Upper lobe of right lung (tissue), 1 donor: ENCODE measurements around the gene KIF6. TPM values are rescaled to one million over a fixed set of nuclear protein-coding genes. Genes with fewer than 3 reads are reported as not detected.

ENCODE experiments used
- ATAC-seq: fragments of 200-7000 bp; cut with Tn5 transposase; one replicate; pipeline ENCODE4 v1.9.1; 2020; ENCODE audit warnings: mild to moderate bottlenecking, moderate library complexity
- DNase-seq: peaks from one replicate; pipeline ENCODE4 v3.0.0-alpha.2; 2020
- H3K27ac ChIP-seq: fragments of 200-600 bp; one replicate; pipeline ENCODE4 v1.8.0; 2022
- H3K27me3 ChIP-seq: fragments of 200-600 bp; one replicate; pipeline ENCODE4 v1.8.0; 2022; ENCODE audit warnings: mild to moderate bottlenecking
- H3K36me3 ChIP-seq: fragments of 200-600 bp; one replicate; pipeline ENCODE4 v1.8.0; 2022
- H3K4me1 ChIP-seq: fragments of 200-600 bp; one replicate; pipeline ENCODE4 v1.8.0; 2022
- H3K4me3 ChIP-seq: fragments of 200-600 bp; one replicate; pipeline ENCODE4 v1.8.0; 2022; ENCODE audit warnings: mild to moderate bottlenecking
- H3K9me3 ChIP-seq: fragments of 200-600 bp; one replicate; pipeline ENCODE4 v1.8.0; 2022
- intact Hi-C: fragments of 100-400 bp; cut with DNase I; formaldehyde crosslinking; loops from one replicate; pipeline ENCODE4 v1.11.0; 2022
- total RNA-seq: library from RNA; stranded (reverse); fragmentation: NEBNext Ultra II Directional; extraction: Animal tissue kit (Norgen Biotek cat#: 25700); gene quantifications from one replicate; pipeline ENCODE4 v1.2.1, GENCODE V29; 2021
- TF ChIP-seq, protein P1 (sequence below): fragments of 200-600 bp; IDR thresholded peaks from one replicate; pipeline ENCODE4 v1.8.0; 2022; ENCODE audit warnings: antibody characterized with exemption
- donor health status: DM: no; HTN: yes; CAD: no; lungs with severe emphysema.

The KIF6 gene
- total RNA-seq, 1 donor from 2014 or later: 0.49 TPM

DNA sequence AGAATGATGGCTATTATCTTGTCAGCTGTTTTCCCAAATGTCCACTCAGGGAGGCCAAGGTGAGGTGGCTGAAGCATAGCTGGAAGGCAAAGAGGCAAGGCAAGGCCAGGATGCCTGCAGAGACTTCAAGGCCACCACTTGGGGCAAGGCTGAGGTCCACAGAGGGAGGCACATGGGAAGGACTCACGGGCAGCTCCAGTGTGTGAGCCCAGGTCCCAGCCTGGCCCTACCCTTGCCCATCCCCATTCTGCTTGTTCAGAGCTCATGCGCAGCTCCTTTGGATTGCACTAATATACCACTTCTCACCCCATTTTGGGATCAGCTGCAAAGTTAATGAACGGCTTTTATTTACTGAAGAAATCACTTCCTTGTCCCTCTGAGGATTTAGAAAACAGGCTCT is 291.6 kb downstream of the KIF6 start:
- ATAC-seq: no peak
- Histone ChIP-seq H3K27ac (no peak overlapping the region), H3K4me1 (peaks cover 11% of the 10 kb centered on the region), H3K27me3 (no peaks in the 10 kb centered on the region), H3K9me3 (no peaks in the 10 kb centered on the region), H3K36me3 (no peaks in the 10 kb centered on the region), H3K4me3 (no peak overlapping the region)
- no peak for DNase-seq
- intact Hi-C loops: no loop called here
- TF ChIP-seq, protein P1, sequence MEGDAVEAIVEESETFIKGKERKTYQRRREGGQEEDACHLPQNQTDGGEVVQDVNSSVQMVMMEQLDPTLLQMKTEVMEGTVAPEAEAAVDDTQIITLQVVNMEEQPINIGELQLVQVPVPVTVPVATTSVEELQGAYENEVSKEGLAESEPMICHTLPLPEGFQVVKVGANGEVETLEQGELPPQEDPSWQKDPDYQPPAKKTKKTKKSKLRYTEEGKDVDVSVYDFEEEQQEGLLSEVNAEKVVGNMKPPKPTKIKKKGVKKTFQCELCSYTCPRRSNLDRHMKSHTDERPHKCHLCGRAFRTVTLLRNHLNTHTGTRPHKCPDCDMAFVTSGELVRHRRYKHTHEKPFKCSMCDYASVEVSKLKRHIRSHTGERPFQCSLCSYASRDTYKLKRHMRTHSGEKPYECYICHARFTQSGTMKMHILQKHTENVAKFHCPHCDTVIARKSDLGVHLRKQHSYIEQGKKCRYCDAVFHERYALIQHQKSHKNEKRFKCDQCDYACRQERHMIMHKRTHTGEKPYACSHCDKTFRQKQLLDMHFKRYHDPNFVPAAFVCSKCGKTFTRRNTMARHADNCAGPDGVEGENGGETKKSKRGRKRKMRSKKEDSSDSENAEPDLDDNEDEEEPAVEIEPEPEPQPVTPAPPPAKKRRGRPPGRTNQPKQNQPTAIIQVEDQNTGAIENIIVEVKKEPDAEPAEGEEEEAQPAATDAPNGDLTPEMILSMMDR: no peak

DNA sequence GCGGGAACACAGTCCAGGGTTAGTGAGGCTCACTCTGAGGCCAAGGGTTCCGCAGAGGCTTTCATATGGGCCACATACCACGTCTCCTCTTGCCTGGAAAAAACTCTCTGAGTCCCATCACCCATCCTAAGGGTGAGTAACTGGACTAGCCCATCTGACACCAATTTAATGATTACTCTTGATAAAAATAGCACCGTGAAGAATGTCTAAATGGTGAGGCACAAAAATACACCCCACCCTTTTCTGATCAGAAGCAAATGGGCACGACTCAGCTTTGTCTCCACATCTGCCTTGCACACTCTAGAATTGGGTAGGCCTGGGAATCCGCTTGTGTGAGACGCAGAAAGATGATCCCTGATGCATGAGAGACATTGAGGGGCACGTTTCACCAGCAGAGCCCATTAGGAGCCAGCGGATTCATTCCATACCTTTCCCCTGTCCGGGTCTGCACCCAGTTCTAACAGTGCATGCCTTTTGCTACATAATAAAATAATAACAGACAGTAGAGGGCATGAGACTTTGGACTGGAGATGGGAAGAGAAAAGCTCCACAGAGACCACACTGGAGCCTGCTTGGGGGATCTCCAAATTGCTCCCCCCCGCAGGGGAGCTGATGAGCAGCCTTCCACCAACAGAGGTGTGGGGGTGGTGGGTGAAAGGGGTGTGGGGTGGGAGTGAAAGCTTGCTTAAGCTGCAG is 292.7 kb downstream of the KIF6 start:
- no peak overlapping the region for H3K27ac ChIP-seq
- H3K27me3 ChIP-seq: no peaks in the 10 kb centered on the region
- intact Hi-C loops: no loop called here

DNA sequence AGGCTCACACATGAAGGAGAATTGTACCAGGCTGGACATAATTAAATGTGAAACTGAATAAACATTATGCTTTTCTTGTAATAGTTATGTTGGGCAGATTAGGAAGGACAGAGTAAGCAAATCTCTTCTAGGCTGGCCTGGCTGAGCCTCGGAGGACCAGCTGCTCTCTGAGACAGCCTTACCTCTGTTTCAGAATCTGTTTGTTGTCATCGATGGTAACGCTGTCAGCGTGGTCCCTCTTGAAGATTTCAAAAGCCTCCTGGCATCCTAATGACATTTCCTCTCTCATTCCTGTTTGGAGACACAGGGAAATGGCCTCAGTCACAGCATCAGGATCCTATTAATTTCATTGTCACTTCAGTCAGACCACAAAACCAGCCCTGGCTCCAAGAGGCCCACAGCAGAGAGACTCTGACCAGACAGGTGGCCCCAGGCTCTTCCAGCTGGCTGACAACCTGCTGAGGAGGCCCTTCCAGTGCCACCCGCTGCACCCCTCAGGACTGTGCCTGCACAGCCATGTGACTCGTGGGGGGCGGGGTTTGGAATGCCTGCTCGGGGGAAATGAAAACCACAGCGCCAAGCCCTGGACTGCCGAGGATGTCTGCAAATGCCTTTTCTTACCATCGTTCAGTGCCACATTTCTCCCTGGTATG is 294.2 kb downstream of the KIF6 start:
- no peak overlapping the region for H3K4me3 ChIP-seq
- peaks cover 11% of the 10 kb centered on the region for H3K4me1 ChIP-seq
- no peaks in the 10 kb centered on the region for H3K9me3 ChIP-seq
- peak overlapping the region; percentile 34 for H3K27ac ChIP-seq
- no peaks in the 10 kb centered on the region for H3K27me3 ChIP-seq
- no peaks in the 10 kb centered on the region for H3K36me3 ChIP-seq
- peak; percentile 78 for ATAC-seq
- TF ChIP-seq, protein P1: no peak
- DNase-seq: peak; percentile 80
- intact Hi-C loops: no loop called here

More for the DNA sequence above, 292.7 kb downstream of the KIF6 start:
- H3K4me3 ChIP-seq: no peak overlapping the region
- DNase-seq: no peak
- TF ChIP-seq, protein P1: no peak
- H3K36me3 ChIP-seq: no peaks in the 10 kb centered on the region
- peaks cover 11% of the 10 kb centered on the region for H3K4me1 ChIP-seq
- no peaks in the 10 kb centered on the region for H3K9me3 ChIP-seq
- ATAC-seq: no peak

DNA sequence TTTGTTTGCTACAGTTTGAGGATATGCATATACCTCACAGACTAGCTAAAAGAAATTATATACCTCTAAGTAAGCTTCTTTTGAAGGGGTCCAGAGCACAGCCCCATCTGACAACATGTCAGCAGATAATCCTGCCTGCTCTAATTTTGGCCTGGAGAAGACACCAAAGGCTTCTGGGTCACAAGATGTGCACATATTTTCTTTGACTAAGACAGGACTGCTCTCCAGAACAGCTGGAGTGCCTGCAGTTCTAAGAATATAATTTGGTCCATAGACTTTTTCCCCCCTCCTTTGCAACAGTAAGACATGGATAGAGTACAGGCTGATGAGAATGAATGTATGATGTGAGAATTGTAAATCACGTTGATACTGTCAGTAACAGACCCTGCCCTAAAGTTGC is 294.8 kb downstream of the KIF6 start:
- H3K9me3 ChIP-seq: no peaks in the 10 kb centered on the region
- H3K4me3 ChIP-seq: no peak overlapping the region
- ATAC-seq (no peak), DNase-seq (no peak)
- no peaks in the 10 kb centered on the region for H3K36me3 ChIP-seq
- no peak overlapping the region for H3K27ac ChIP-seq
- TF ChIP-seq, protein P1: no peak
- no peaks in the 10 kb centered on the region for H3K27me3 ChIP-seq
- intact Hi-C loops: no loop called here
- peaks cover 11% of the 10 kb centered on the region for H3K4me1 ChIP-seq

DNA sequence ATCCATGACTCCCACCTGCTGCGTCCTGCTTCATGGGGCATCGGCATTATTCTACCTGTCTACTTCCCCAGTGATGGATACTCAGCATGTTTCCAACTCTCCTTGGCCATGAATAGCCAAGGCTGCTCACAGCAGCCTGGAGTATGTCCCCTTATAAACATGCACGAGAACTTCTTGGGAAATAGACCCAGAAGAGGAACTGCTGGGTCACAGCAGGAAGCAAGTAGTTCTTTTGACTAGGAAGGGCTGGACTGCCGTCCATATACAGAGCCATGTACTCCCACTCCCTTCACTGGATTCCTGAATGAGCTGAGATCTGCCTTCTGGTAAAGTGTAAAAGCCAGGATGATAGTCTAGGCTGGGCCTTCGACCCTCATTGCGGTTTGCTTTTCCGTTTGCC is 296.4 kb downstream of the KIF6 start:
- ATAC-seq (peak; percentile 40), DNase-seq (no peak)
- H3K4me3 ChIP-seq: no peak overlapping the region
- intact Hi-C loops: no loop called here
- no peaks in the 10 kb centered on the region for H3K27me3 ChIP-seq
- H3K4me1 ChIP-seq: peaks cover 11% of the 10 kb centered on the region
- no peaks in the 10 kb centered on the region for H3K9me3 ChIP-seq
- no peak overlapping the region for H3K27ac ChIP-seq
- TF ChIP-seq, protein P1: no peak
- H3K36me3 ChIP-seq: no peaks in the 10 kb centered on the region
